ENCODE results near the gene CXCL13. TPM values are rescaled to one million over a fixed set of nuclear protein-coding genes. Genes with fewer than 3 reads are reported as not detected.
"Not testable (repeated sequence)": the region's sequence is repeated elsewhere in the genome, so short reads cannot be mapped to it uniquely, and the experiment has no call there.

The CXCL13 gene
- total RNA-seq, 1 experiment from 2014 or later = not detected

- Histone ChIP-seq H3K36me3 (ENCODE audit: insufficient read depth, low read length, poor library complexity, severe bottlenecking) (no peaks in the 10 kb centered on the region), H3K4me3 (ENCODE audit: low read depth, low read length, poor library complexity, severe bottlenecking) (no peak overlapping the region), H3K27ac (ENCODE audit: low read depth, low read length, poor library complexity, severe bottlenecking) (no peak overlapping the region), H3K27me3 (replicated peaks; ENCODE audit: insufficient read depth, low read depth, low read length, poor library complexity) (no peaks in the 10 kb centered on the region), H3K4me1 (ENCODE audit: insufficient read depth, low read length, poor library complexity, severe bottlenecking) (no peaks in the 10 kb centered on the region), H3K9me3 (ENCODE audit: low read depth, low read length, poor library complexity, severe bottlenecking) (no peaks in the 10 kb centered on the region)
- POLR2A ChIA-PET (ENCODE audit: low non-redundant PET) = no interaction called here
- no peak for TF ChIP-seq CTCF (conservative IDR thresholded peaks at IDR 0.05; ENCODE audit: low read depth, low read length)
- TF ChIP-seq EZH2 (IDR thresholded peaks at IDR 0.05; ENCODE audit: borderline replicate concordance, low read depth, low read length, poor library complexity, severe bottlenecking) = no peak
- CTCF ChIA-PET = no interaction called here
- no peak for DNase-seq (ENCODE audit: low spot score)
- intact Hi-C loops (cut with micrococcal nuclease; ENCODE audit: unreplicated experiment) = no loop called here
- no TSS peak for BruUV-seq (replicated peaks)
These were observed 39.5 kb upstream of the CXCL13 start for GRCh38 chr4:77566148-77566547.

GRCh38 chr4:77567549-77567948 is 38.1 kb upstream of the CXCL13 start:
- H3K4me1 ChIP-seq (ENCODE audit: insufficient read depth, low read length, poor library complexity, severe bottlenecking) = no peaks in the 10 kb centered on the region
- no peak overlapping the region for H3K27ac ChIP-seq (ENCODE audit: low read depth, low read length, poor library complexity, severe bottlenecking)
- intact Hi-C loops (cut with micrococcal nuclease; ENCODE audit: unreplicated experiment) = no loop called here
- no peaks in the 10 kb centered on the region for H3K27me3 ChIP-seq (replicated peaks; ENCODE audit: insufficient read depth, low read depth, low read length, poor library complexity)
- DNase-seq (ENCODE audit: low spot score) = no peak
- POLR2A ChIA-PET (ENCODE audit: low non-redundant PET) = no interaction called here
- no peak overlapping the region for H3K4me3 ChIP-seq (ENCODE audit: low read depth, low read length, poor library complexity, severe bottlenecking)
- no TSS peak for BruUV-seq (replicated peaks)
- CTCF ChIA-PET = no interaction called here
- no peaks in the 10 kb centered on the region for H3K9me3 ChIP-seq (ENCODE audit: low read depth, low read length, poor library complexity, severe bottlenecking)
- H3K36me3 ChIP-seq (ENCODE audit: insufficient read depth, low read length, poor library complexity, severe bottlenecking) = no peaks in the 10 kb centered on the region
- TF ChIP-seq CTCF (conservative IDR thresholded peaks at IDR 0.05; ENCODE audit: low read depth, low read length) (no peak), EZH2 (IDR thresholded peaks at IDR 0.05; ENCODE audit: borderline replicate concordance, low read depth, low read length, poor library complexity, severe bottlenecking) (no peak)

GRCh38 chr4:77570508-77571214 is 35.0 kb upstream of the CXCL13 start:
- POLR2A ChIA-PET (ENCODE audit: low non-redundant PET); DNase-seq (ENCODE audit: low spot score); H3K36me3 ChIP-seq (ENCODE audit: insufficient read depth, low read length, poor library complexity, severe bottlenecking); CTCF ChIA-PET; H3K4me1 ChIP-seq (ENCODE audit: insufficient read depth, low read length, poor library complexity, severe bottlenecking); BruUV-seq (replicated peaks); H3K4me3 ChIP-seq (ENCODE audit: low read depth, low read length, poor library complexity, severe bottlenecking); H3K9me3 ChIP-seq (ENCODE audit: low read depth, low read length, poor library complexity, severe bottlenecking); intact Hi-C loops (cut with micrococcal nuclease; ENCODE audit: unreplicated experiment); H3K27me3 ChIP-seq (replicated peaks; ENCODE audit: insufficient read depth, low read depth, low read length, poor library complexity); H3K27ac ChIP-seq (ENCODE audit: low read depth, low read length, poor library complexity, severe bottlenecking): not testable (repeated sequence)

- intact Hi-C loops (cut with micrococcal nuclease; ENCODE audit: unreplicated experiment) = no loop called here
- no TSS peak for BruUV-seq (replicated peaks)
- H3K27ac ChIP-seq (ENCODE audit: low read depth, low read length, poor library complexity, severe bottlenecking) = no peak overlapping the region
- TF ChIP-seq EZH2 (IDR thresholded peaks at IDR 0.05; ENCODE audit: borderline replicate concordance, low read depth, low read length, poor library complexity, severe bottlenecking) = no peak
- TF ChIP-seq CTCF (conservative IDR thresholded peaks at IDR 0.05; ENCODE audit: low read depth, low read length) = no peak
- no peak overlapping the region for H3K4me3 ChIP-seq (ENCODE audit: low read depth, low read length, poor library complexity, severe bottlenecking)
- H3K9me3 ChIP-seq (ENCODE audit: low read depth, low read length, poor library complexity, severe bottlenecking) = no peaks in the 10 kb centered on the region
- CTCF ChIA-PET = no interaction called here
- no peaks in the 10 kb centered on the region for H3K27me3 ChIP-seq (replicated peaks; ENCODE audit: insufficient read depth, low read depth, low read length, poor library complexity)
- H3K36me3 ChIP-seq (ENCODE audit: insufficient read depth, low read length, poor library complexity, severe bottlenecking) = no peaks in the 10 kb centered on the region
- H3K4me1 ChIP-seq (ENCODE audit: insufficient read depth, low read length, poor library complexity, severe bottlenecking) = no peaks in the 10 kb centered on the region
- no peak for DNase-seq (ENCODE audit: low spot score)
- POLR2A ChIA-PET (ENCODE audit: low non-redundant PET) = no interaction called here
These were observed 29.3 kb upstream of the CXCL13 start for GRCh38 chr4:77576351-77576750.

Data from A673 (cell line).